EL (cell line): ENCODE results near the gene CEP152.

ENCODE experiments used
- DNase-seq: peaks from one replicate; pipeline ENCODE4 v3.0.0-alpha.2; 2016

The CEP152 gene

GRCh38 chr15:48695827-48696573, 114.9 kb downstream of the CEP152 start:
- DNase-seq = no peak

DNA sequence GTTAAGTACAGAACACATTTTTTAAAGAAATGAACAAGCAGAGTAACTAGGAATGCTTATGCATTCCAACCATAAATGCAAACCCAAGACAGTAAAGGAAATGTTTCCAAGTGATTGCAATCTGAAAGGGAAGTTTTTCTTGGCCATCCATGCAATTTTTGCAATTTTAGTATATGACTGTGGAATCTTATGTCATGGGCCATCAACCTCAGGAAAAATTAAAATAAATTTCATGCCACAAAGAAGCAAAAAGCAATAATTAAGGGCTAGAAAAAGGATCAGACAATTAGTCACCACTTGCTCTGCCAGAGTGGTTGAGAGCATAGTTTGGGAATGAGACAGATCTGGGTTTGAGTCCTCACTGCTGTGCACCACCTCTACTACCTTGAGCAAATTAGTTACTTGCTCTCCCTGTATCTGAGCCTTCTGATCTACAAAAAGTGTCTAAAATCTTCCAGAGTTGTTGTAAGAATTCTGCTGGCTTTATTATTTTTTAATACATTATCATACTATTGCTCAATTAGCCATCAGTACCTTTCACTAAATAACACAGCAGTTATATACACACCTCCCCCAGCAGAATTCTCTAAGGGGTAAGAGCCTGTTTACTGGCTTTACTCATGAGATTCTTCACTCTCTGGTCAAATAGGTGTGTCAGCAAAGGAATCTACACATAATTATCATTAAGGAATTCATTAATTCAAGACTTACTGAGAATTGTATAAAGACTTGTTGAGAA, 115.6 kb downstream of the CEP152 start:
- DNase-seq = peak; percentile 95

DNA sequence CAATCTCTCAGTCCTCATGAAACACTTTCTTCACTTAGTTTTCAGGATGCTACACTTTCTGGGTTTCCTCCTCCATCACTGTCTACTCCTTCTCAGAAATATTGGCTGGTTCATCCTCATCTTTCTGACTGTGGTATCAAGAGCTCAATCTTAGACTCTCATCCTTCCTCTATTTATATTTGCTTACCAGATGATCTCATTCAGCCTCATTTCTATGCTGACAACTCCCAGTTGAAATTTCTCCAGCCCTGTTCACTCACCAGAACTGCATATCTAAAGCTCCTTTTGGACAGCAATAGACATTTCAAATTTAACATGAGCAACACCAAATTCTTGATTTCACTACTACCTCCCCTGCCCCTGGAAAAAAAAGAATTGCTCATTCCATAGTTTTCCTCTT, 117.4 kb downstream of the CEP152 start:
- peak; percentile 67 for DNase-seq

- no peak for DNase-seq
Measured at GRCh38 chr15:48688493-48688892, 122.4 kb downstream of the CEP152 start.
